ENCODE measurements around the gene RNF11. TPM values are rescaled to one million over a fixed set of nuclear protein-coding genes. Genes with fewer than 3 reads are reported as not detected.

The RNF11 gene
- total RNA-seq, 1 donor from 2014 or later, result 15.3 TPM

- Mint-ChIP-seq H3K36me3 (ENCODE audit: low read depth) (peaks cover 4% of the 10 kb centered on the region), H3K9me3 (no peaks in the 10 kb centered on the region), H3K27ac (no peak overlapping the region), H3K4me1 (peaks cover 29% of the 10 kb centered on the region), H3K4me3 (no peak overlapping the region), H3K27me3 (no peaks in the 10 kb centered on the region)
- peak; percentile 5 for ATAC-seq (ENCODE audit: low read depth)
- CTCF ChIA-PET, result interaction anchor here (1.9 kb wide), 1 partner anchor 60 kb away, joined by 4 read pairs; no protein-coding TSS in a partner anchor
- no peak for TF ChIP-seq CTCF (IDR thresholded peaks at IDR 0.05)
- intact Hi-C loops (cut with micrococcal nuclease), result loop anchor here (1.0 to 10.0 kb wide), 6 partner anchors 32 to 821 kb away; partner anchors contain the start of genes BTF3L4, EPS15, NRDC and TXNDC12
- POLR2A ChIA-PET, result interaction anchor here (0.7 to 2.5 kb wide), 4 partner anchors 14 to 643 kb away, joined by 3 to 18 read pairs (median 4); no protein-coding TSS in a partner anchor
- DNase-seq, result no peak
These were observed 668 bp downstream of the RNF11 start for GRCh38 chr1:51236531-51237350.

GRCh38 chr1:51237351-51238033 is 1.4 kb downstream of the RNF11 start:
- no peak for DNase-seq
- H3K27ac Mint-ChIP-seq, result no peak overlapping the region
- intact Hi-C loops (cut with micrococcal nuclease), result loop anchor here (5.0 to 10.0 kb wide), 4 partner anchors 280 to 820 kb away; partner anchors contain the start of genes BTF3L4, EPS15, NRDC and TXNDC12
- H3K9me3 Mint-ChIP-seq, result no peaks in the 10 kb centered on the region
- H3K27me3 Mint-ChIP-seq, result no peaks in the 10 kb centered on the region
- ATAC-seq (ENCODE audit: low read depth), result no peak
- H3K4me1 Mint-ChIP-seq, result peaks cover 29% of the 10 kb centered on the region
- peaks cover 4% of the 10 kb centered on the region for H3K36me3 Mint-ChIP-seq (ENCODE audit: low read depth)
- H3K4me3 Mint-ChIP-seq, result no peak overlapping the region
- TF ChIP-seq CTCF (IDR thresholded peaks at IDR 0.05), result no peak
- ChIA-PET POLR2A (no interaction called here), CTCF (no interaction called here)

GRCh38 chr1:51238034-51238403 is 1.9 kb downstream of the RNF11 start:
- no peak overlapping the region for H3K4me3 Mint-ChIP-seq
- peaks cover 4% of the 10 kb centered on the region for H3K36me3 Mint-ChIP-seq (ENCODE audit: low read depth)
- no peak overlapping the region for H3K27ac Mint-ChIP-seq
- no peaks in the 10 kb centered on the region for H3K27me3 Mint-ChIP-seq
- DNase-seq (no peak), ATAC-seq (ENCODE audit: low read depth) (no peak)
- H3K9me3 Mint-ChIP-seq, result no peaks in the 10 kb centered on the region
- POLR2A ChIA-PET, result no interaction called here
- H3K4me1 Mint-ChIP-seq, result peaks cover 29% of the 10 kb centered on the region
- intact Hi-C loops (cut with micrococcal nuclease), result loop anchor here (5.0 to 10.0 kb wide), 4 partner anchors 279 to 819 kb away; partner anchors contain the start of genes BTF3L4, EPS15, NRDC and TXNDC12
- no peak for TF ChIP-seq CTCF (IDR thresholded peaks at IDR 0.05)
- CTCF ChIA-PET, result no interaction called here

- no peak for TF ChIP-seq CTCF (IDR thresholded peaks at IDR 0.05)
- DNase-seq (no peak), ATAC-seq (ENCODE audit: low read depth) (no peak)
- ChIA-PET POLR2A (no interaction called here), CTCF (interaction anchor here (1.0 kb wide), 1 partner anchor 49 kb away, joined by 3 read pairs; no protein-coding TSS in a partner anchor)
- Mint-ChIP-seq H3K4me3 (no peak overlapping the region), H3K4me1 (peaks cover 20% of the 10 kb centered on the region), H3K9me3 (no peaks in the 10 kb centered on the region), H3K27me3 (no peaks in the 10 kb centered on the region), H3K36me3 (ENCODE audit: low read depth) (peaks cover 10% of the 10 kb centered on the region), H3K27ac (no peak overlapping the region)
- intact Hi-C loops (cut with micrococcal nuclease), result no loop called here
These were observed 4.0 kb downstream of the RNF11 start for GRCh38 chr1:51240084-51240483.

GRCh38 chr1:51241119-51241518 is 5.0 kb downstream of the RNF11 start:
- ChIA-PET POLR2A (no interaction called here), CTCF (no interaction called here)
- Mint-ChIP-seq H3K27ac (no peak overlapping the region), H3K4me1 (peaks cover 12% of the 10 kb centered on the region), H3K9me3 (no peaks in the 10 kb centered on the region), H3K27me3 (no peaks in the 10 kb centered on the region), H3K36me3 (ENCODE audit: low read depth) (peaks cover 8% of the 10 kb centered on the region), H3K4me3 (no peak overlapping the region)
- TF ChIP-seq CTCF (IDR thresholded peaks at IDR 0.05), result no peak
- ATAC-seq (ENCODE audit: low read depth), result no peak
- no peak for DNase-seq
- intact Hi-C loops (cut with micrococcal nuclease), result no loop called here
